ENCODE results near the gene COL28A1.

- TF ChIP-seq CTCF (IDR thresholded peaks at IDR 0.05), result no peak
- TF ChIP-seq POLR2A (IDR thresholded peaks at IDR 0.05), result no peak
Observed at GRCh38 chr7:7416031-7416858, 119.4 kb downstream of the COL28A1 start.
